Measurements from ENCODE around the gene NUP93.
"Not testable (repeated sequence)": the region's sequence is repeated elsewhere in the genome, so short reads cannot be mapped to it uniquely, and the experiment has no call there.

NUP93 gene

DNA sequence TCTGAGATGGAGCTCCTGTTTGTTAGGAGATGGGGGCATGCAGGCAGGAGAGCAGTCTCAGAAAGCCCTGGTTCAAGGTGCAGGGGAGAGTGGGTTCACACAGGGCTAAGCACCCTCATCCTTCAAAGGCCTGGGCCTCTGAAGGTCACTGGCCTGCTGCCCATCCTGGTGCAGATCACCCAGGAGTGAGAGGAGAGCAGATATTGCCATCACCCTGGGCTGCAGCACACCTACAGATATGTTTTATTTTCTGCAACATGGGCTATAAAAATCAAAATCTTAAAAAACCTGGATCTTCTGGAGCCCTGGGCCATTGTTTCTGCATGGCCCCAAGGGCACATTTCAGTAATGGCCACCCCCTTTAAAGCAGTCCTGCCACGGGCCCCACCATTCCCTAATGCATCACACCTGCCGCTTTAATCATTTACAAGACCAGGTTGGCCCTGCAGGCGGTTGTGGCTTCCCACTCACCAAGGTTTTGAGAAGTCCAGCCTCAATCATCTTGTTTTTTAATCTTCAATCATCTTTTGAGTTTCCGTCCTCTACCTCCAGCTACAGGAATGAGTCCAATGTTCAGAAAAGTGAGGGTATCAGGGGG lies 20.4 kb upstream of the NUP93 start:
- no peak for DNase-seq

DNA sequence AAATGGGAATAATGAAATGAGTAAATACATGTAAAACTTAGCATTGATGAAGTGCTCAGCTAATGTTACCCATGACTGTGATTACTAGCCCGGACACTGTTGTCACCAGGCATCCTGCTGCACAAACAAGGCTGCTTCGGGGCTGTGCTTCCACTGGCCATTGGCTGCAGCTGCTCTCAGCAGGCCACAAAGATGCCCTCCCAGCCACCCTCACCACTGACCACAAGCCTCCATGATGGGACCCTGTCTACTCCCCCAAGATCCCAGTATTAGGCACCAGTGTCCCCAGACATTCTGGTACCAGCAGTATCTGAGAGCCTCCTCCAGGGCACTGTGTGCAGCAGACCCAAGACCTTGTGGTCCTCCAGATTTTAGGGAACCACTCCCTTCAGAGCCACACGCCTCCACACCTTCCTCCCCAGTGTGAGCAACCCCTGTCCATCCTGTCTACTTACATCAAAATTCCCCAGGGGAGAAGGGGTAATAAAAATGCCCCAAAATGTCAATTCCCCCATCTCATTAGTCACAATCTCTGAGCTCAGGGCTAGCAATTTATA lies 19.7 kb upstream of the NUP93 start:
- no peak for DNase-seq

DNA sequence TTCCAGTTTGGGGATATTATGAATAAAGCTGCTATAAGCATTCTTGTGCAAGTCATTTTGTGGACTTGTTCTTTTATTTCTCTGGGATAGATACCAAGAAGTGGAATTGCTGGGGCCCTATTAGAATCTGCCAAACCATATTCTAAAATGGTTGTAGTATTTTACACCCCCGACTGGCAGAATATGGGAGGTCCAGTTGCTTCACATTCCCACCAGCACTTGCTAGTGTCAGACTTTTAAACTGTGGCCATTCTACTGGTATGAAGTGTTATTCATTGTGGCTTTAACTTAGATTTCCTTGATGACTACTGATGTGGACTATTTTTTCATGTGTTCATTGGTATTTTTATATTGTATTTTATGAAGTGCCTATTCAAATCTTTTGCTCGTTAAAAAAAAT lies 18.1 kb upstream of the NUP93 start:
- DNase-seq: no peak

DNA sequence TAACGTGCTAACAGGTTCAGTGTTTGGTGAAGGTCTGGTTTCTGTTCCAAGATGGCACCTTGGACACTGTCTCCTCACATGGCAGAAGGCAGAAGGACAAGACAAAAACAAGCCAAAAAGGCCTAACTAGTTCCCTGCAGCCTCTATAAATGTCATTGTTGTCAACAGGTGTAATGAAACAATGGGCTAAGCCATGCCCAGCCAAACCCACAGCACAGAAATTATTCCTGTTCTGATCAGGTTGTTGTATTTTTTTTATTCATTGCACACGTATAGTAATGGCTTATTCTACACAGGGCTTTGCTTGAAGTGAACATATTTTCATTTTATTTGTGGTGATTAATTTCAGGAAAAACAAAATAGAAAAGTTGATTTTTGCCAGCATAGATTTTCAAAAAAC lies 16.1 kb upstream of the NUP93 start:
- DNase-seq: no peak

DNA sequence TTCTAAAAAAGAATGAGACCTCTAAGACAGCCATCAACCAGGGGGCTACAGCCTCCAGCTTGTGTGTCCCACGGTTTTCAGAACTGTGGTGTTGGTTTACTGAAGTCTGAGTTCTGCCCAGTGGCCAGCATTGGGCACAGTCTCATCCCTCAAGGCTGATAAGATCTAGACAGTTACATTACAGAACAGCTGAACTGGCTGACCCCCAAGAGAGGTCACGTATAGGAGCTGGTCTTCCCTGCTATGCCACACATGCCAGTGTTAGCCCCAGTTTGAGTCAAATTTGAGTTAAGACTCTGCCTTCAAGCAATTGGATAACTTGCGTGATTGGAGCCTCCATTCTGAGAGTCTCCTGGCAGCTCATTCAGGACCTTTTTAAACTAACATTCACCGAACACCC lies 14.8 kb upstream of the NUP93 start:
- no peak for DNase-seq

DNA sequence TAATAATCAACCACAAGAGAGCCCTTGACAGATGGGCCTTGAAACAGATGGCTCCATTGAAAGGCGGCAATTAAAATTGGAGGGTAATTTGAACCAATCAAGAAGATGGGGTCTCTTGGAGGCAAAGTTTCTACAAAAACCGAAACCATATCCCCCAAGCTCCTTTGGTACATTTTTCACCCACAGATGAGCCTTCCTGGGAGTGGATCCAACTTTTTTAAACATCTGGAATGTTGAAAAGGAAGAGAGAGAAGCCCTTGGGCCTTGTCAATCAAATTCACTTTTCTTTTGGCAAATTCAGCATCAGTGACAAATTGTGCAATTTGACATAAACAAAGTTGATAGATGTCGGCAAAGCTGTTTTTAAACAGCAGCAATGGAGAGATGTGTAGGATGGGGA lies 13.2 kb upstream of the NUP93 start:
- no peak for DNase-seq

DNA sequence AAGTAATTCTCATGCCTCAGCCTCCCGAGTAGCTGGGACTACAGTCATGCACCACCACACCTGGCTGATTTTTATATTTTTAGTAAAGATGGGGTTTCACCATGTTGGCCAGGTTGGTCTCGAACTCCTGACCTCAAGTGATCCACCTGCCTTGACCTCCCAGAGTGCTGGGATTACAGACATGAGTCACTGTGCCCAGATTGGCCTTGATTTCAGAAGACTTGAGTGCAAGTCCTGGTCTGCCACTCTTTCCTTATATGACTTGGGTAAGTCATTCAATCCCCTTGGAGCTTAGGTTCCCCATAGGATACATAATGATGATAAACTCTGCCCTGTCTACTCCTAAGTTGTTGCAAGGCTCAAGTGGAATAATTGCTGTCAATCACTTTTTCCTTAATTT lies 12.4 kb upstream of the NUP93 start:
- DNase-seq: not testable (repeated sequence)

DNA sequence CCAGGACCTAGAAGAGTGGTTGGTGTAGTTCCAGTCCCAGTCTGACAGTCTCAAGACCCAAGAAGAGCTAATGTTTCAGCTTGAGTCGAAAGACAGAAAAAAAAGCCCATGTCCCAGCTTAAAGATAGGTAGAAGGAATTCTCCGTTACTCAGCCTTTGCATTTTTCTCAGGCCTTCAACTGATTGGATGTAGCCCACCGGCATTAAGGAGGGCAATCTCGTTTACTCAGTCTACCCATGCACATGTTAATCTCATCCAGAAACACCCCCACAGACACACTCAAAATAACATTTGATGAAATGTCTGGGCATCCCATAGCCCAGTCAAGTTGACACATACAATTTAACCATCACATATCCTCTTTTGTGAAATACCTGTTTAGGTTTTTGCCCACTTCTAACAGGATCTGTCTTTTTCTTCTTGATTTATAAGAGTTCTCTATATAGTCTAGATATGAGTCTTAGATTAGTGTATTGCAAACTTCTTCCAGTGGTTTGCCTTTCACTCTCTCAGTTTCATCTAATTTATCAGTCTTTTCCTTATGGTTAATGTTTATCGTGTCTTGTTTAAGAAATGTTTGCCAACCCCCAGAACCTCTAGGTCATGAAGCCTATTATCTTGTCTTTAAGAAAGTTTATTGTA lies 7.6 kb upstream of the NUP93 start:
- no peak for DNase-seq

DNA sequence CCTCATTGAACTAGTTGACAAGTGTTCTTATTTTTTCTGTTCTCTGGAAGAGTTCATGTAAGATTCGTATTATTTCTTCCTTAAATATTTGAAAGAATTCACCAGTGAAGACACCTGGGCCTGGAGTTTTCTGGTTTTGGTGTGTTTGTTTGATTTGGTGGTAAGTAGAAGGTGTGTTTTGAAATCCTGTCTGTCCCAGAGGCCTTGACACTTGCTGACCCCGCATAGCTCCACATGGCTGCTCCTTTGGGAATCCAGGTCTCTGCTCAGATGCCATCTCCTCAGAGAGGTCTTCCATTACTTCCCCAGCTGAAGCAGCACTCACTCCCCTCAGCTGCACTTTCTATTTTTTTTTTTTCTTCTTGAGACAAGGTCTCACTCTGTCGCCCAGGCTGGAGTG lies 5.7 kb upstream of the NUP93 start:
- no peak for DNase-seq

DNA sequence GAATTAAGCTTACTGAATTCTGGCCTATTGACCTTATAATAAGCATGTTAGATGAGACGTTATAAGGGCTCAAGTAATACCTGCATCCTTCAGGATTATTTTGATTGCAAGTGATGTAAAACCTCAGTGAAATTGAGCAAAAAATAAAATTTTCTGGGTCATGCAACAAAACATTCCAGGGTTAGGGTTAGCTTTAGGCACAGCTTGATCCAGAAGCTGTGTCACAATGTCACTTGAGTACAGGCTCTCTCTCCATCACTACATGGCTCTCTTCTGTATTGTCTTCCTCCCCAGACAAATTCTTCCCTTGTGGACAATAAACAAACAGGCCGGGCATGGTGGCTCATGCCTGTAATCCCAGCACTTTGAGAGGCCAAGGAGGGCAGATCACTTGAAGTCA lies 3.6 kb upstream of the NUP93 start:
- no peak for DNase-seq

DNA sequence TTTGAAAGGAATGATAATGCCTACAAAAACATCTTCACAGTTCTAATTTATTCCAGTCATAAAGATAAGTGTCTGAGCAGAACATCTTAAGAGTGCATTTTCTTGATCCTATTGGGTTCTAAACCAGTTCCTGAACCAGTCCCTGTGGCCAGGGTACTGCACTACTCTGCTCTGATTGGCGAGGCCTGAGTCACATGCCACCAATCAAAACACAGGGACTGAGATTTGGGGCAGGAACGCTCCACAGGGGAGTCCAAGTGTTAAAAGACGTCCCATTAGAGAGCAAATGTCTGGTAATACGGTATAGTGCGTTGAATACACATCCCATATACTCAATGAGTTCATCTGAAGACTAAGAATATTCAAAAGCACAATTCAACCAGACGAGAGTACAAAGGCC lies 3.0 kb upstream of the NUP93 start:
- no peak for DNase-seq

DNA sequence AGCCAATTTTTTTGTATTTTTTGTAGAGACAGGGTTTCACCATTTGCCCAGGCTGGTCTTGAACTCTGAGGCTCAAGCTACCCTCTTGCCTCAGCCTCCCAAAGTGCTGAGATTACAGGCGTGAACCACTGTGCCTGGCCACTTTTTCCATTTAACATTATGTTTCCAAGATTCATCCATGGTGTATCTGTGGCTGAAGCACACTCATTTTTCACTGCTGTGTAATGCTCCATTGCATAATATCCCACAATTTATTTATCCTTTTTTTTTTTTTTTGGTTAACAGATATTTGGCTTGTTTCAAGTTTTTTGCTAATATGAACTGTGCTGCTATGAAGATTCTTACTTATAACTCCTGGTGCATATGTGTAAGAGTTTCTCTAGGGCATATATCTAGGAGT lies 1.9 kb upstream of the NUP93 start:
- no peak for DNase-seq

DNA sequence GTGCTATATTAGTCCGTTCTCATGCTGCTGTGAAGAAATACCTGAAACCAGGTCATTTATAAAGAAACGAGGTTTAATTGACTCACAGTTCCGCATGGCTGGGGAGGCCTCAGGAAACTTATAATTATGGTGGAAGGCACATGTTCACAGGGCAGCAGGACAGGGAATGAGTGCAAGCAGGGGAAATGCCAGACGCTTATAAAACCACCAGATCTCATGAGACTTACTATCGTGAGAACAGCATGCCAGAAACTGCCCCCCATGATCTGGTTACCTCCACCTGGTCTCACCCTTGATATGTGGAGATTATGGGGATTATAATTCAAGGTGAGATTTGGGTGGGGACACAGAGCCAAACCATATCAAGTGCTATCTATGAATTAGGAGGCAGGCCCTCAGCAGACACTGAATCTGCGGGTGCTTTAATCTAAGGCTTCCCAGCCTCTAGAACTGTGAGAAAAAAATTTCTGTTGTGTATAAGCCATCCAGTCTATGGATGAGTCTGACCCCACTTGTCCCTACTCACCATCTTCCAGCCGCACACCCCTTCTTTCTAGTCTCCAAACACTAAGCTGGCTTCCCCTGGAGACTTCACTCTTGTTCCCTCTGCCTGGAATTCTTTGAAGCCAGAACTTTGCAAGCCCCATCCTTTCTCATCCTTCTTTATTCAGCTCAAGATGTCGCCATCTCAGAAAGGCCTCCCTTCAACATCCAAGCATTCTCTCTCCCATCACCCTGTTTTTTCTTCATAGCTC lies 772 bp upstream of the NUP93 start:
- DNase-seq: no peak

DNA sequence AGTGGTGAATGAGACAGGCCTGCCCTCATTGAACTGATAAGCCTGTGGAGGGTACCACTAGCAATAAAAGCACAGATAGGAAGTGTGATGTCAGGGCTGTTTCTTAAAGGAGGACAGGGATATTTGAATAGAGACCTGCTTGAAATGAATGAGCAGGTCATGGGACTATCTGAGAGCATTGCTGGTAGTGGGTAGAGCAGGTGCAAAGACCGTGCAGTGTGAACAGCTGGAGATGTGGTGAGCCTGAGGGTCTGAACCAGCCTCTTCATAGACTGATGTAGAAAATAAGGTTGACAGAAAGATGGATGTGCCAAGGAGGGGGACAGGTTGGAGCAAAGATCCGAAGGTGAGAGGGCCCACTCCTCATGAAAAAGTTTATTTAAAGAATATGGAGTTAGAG lies 2.4 kb downstream of the NUP93 start:
- no peak for DNase-seq

DNA sequence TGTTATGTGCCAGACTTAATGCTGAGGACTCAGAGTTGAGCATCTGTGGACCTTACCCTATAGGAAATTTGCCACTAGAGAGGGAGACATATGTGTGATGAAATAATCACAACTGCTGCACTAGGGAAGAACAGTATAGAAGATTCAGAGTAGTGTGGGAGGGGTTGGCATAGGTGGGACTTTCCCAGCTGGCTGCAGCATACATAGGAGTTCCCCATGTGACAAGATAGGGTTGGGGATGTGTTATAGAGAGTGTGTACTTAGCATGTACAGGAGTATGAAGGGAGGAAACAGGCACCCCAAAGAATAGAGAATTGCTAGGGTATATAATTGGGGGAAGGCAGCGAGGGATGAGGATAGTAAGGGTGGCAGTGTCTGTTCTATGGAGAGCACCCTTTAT lies 2.9 kb downstream of the NUP93 start:
- DNase-seq: no peak

DNA sequence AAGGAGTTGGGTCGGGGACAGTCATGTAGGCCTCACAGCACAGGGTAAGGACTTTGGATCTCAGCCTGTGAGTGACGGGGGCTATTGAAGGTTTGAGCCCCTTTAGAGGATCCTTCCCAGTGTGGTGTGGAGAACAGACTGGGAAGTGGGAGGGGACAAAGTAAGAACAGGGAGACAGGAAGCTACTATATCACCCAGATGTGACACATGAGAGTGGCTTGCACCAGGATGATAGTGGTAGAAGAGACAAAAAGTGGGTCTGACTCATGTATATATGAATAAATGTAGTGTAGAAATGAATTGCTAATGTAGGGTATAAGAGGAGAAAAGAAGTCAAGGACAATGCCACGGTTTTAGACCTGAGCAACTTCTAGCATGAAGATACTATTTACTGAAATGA lies 4.5 kb downstream of the NUP93 start:
- DNase-seq: no peak

DNA sequence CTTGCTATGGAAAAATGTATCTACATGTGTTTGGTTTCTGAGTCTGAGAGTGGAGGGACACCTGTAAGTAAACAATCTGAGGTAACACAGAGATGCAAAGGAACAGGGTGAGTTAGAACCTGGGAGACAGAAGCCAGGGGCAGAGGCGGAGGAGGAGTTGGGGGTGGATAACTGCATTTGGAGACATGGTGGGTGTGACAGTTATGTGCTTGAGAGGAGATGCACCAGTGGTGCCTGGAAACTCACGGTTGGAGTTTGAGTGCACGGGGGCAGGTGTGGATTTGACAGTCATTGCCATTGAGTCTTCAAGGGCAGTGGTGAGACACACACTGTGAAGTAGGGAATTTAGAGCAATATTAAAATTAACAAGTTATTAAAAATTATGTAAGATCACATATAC lies 6.5 kb downstream of the NUP93 start:
- no peak for DNase-seq

DNA sequence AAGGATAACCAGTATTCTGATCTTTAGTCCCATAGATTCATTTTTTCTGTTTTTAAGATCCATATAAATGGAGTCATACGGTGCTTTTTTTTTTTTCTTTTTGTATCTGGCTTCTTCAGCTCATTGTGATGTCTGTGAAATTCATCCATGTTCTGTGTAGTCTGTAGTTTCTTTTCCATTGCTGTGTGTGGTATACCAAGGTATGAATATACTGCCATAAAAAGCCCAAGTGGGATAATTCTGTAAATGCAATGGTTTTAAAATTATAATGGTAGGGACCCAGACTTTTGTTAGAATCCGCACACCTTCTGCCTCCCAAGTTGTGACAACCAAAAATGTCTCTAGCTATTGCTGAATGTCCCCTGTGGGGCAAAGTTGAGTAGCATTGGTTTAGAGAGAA lies 7.6 kb downstream of the NUP93 start:
- DNase-seq: no peak

DNA sequence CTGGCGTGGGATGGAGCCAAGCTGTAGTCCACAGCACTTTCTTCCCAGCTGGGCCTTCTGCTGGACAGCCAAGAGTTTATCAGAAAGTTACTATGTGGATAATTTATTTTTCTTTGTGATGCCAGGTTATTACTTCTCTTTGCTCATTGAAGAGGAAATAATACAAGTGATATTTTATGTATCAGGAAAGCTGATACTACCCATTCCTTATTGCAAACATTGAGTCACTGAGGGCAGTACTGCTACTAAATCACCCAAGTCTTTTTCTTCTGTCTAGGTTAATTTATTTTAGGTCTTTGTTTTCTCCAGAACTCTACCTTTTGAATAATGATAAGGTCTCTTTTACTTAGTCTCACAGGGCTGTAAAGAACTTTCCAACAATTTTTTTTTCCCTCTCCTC lies 8.3 kb downstream of the NUP93 start:
- no peak for DNase-seq

DNA sequence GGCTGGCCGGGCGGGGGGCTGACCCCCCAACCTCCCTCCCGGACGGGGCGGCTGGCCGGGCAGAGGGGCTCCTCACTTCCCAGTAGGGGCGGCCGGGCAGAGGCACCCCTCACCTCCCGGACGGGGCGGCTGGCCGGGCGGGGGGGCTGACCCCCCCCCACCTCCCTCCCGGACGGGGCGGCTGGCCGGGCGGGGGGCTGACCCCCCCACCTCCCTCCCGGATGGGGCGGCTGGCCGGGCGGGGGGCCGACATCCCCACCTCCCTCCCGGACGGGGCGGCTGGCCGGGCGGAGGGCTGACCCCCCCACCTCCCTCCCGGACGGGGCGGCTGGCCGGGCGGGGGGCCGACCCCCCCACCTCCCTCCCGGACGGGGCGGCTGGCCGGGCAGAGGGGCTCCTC lies 9.4 kb downstream of the NUP93 start:
- DNase-seq: not testable (repeated sequence)

DNA sequence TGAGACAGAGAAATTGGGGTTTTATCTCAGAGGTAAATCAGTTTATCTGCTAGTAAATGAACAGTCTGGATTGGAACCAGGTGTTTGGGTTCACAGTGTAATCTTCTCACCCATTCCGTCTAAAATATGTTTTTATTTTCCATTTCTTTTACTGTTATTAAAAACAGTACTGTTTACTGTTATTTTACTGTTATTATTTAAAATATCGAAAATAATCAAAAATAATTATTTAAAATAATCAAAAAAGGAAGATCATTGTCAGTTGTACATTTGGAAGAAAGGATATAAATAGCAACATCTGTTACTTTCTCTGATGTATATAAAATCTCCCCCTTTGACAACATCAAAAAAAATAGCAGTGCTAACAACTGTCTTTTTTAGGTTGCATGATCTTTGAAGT lies 11.5 kb downstream of the NUP93 start:
- DNase-seq: no peak

DNA sequence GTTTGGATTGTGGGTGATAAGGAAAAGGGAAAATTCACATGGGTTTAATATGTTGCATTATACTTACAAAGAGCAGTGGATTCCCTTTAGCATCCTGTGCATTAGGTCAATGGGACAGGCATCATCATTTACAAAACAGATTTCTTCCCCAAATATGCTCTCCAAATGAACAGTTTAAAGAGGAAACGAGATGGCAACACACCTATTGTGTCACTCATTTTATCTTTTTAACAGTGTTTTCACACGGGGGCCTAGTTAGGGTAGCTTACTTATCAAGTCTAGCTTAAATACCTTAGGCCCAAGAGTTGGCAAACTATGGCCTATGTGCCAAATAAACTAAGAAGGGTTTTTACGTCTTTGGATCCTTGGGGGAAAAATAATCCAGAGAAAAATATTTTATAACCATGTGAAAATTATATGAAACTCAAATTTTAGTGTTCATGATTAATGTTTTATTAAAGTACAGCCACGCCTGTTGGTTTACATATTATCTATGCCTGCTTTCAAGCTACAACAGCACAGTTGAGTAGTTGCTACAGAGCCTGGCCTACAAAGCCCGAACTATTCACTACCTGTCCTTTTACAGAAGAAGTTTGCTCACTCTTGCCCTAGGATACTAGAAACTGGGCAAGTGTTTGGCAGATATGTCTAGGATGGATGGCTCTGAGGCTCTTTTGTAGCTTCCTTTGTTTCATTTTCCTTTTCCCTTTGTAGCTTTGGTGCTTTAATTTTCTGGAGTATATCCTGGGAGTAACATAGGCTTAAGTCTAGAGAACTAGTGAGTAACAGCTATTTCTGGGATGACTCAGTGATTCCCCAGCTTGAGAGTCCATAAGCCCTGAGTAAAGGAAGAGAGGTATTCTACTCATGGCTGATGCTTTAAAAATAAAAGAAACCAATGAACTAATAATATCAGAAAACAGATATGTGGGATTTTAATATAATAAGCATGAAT lies 12.4 kb downstream of the NUP93 start:
- no peak for DNase-seq

DNA sequence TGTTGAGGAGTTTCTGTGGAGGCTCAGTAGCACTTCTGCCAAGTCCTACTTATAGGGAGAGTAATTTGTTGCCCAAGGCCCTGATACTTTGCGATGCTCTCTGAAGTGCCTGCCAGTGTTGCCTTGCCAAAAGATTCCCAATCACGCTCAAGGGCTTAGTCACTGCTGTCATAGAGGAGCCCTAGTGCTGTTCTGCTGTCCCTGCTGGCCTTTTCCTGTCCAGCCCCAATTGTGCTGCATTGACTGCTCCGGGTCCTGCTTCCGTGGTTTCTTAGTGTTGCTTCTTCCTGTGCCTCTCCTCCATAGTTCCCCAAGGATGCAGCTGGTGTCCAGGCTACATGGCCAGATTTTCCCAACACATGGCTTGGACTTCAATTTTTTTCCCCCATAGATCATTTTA lies 13.9 kb downstream of the NUP93 start:
- DNase-seq: no peak

All from CD4-positive, alpha-beta T cell treated with Interferon alpha-2 for 1 hour (primary cell).